GM18909 (cell line): ENCODE measurements around the gene GNAS.
"Not testable (repeated sequence)": the region's sequence is repeated elsewhere in the genome, so short reads cannot be mapped to it uniquely, and the experiment has no call there.

Experiments
- ATAC-seq: cut with Tn5 transposase; IDR thresholded peaks from one replicate; pipeline ENCODE4 v1.9.1; 2021; ENCODE audit warnings: mild to moderate bottlenecking; ENCODE audit not compliant: unreplicated experiment, poor library complexity

The GNAS gene

DNA sequence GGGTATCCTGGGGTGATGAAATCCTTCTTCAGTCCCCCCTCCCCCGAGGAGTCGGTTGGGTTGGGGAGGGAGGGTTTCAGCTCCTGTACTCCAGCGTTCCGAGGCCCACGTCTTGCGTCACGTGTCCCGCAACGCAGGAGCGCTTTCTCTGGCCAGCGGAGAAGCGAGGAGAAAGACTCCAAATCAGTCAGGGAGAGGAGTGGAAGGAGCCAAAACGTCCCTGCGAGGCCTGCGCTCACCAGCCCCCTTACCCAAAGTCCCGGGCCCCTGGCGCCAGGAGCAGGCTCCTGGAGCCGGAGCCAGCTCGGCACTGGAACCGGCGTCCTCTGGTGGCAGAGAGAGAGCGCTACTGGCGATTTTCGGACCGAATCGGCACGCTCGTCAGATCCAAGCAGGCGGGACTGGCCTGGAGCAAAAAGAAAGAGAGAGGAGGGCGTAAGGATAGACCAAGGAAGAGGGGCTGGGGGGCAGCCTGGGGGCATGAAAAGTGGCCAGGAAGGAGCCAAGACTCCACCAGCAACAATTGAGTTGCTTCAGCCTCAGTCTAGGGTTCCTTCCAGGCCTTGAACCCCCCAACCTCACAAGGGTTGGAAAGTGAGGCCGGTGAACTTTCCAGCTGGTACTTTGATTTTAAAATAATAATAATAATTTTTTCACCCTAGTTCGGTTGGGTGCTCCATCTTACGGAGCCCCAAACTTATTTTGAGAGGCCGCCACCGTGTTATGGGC is at the start of gene GNAS:
TSS of gene GNAS (plus strand) at position 174 of the 729 bp plus-strand sequence.
- ATAC-seq = no peak

DNA sequence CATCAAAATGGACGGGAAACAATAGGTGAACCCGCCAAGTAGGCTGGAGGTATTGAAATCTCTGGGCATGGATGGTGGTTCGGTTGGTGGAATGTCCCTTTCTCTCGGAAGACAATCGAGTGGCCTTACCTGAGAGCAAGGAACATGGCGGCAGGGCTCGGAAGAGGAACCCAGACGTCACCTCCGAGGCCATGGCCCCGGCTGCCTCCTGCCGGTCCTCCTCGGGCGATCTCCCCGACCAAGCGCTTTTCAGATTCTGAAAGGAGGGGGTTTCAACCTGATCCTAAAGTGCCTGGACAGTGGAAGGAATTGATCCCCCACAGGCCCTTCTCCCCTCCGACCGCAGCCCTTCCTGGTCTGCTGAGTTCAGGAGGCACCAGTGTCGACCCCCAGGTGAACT is 49.0 kb upstream of the GNAS start:
- ATAC-seq = no peak

DNA sequence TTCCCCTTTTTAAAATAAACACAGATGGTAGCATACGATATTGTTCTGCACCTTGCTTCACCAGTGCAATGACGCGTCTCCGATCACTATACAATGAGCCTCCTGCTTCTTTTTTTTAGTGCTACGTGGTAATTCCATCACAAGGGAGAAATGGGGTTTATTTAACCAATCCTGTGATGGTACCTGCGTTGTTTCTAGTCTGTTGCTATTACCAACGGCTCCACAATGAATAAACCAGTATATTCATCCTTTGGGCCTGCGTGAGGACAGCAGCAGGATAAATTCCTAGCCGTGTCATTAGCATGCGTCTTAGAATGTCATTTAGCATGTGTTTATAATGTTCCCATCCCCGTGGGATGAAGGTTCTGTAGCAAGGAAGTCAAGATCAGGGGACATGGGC is 44.7 kb upstream of the GNAS start:
- ATAC-seq = no peak

DNA sequence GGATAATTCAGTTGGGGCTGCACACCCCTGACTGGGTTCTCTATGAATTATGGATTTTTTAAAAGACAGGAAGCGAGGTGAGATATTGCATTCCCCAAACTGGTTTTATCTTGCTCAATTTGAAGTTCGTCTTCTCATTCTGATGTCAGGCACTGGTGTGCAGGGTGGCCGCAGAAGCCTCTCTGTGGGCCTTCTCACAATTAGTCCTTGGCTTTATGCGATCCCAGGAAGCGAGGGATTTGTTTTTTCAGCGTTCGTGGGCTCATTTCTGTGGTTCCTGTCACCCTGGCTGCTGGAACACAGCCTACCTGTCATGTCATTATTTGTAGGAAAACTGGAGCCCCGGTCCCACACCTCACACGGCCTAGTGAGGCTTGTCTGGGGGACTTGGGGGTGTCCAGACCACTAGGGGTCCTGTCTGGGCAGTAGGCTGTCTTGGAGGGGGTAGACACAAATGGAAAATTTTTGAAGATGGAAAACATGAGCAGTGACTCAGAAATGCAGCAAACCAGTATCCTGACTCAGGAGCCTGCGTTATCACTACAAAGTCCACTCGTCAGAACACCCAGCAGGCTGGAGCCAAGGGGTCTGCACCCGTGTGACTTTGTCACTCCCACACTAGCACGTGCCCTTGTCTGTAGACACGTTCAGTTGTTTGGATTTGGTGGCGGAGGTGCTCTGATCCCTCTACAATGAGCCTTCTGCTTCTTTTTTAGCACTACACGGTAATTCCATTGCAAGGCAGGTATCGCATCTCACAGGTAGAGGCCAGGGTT is 44.1 kb upstream of the GNAS start:
- ATAC-seq = no peak

DNA sequence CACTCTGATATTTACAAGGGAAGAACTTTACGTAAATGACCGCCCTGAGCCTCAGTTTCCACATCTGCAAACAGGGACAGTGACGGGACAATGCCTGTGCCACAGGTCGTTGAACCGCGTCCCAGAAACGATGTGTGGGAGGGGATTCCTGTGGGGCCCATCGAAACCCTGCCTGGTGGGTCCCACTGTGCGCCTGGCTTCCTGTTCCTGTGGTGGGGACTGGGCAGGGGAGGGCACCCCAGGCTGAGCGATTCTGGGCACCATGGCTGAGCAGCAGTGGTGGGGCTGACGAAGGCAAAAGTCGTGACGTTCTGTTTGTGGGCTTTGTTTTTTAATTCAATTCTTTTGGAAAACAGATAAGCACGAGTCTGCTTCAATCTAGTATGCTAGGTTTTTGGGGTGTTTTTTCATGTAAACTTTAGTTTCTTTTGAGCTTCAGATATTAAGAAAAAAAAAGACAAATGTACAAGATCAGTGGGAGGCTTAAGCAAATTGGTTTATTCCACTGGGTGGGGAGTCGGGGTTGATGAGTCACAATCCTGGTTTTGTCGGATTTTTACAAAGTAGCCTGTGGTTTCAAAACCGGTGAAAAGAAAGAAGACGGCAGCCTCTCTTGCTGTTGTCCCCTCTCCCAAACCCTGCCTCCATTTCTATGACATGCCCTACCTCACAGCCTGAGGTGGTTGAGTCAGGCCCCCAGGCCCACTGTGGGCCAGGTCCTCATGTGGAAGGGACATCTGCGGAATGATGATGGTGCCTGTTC is 42.2 kb upstream of the GNAS start:
- ATAC-seq = no peak

DNA sequence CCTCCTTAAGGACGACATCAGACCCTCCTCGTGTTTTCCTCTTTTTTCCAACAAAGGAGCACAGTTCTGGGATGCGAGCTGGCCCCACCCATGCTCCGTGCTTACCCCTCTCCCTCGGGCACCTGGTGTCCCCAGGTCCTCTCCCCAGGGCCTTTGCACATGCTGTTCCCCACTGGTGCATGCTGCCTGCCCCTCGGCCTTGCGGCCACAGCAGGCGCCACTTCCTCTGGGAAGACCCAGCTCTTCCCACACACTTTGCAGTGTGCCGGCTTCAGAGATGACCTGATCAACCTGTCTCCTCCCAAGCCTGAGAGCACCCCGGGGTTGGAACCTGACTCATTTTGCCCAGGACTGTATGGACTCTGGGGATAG is 41.7 kb upstream of the GNAS start:
- no peak for ATAC-seq

DNA sequence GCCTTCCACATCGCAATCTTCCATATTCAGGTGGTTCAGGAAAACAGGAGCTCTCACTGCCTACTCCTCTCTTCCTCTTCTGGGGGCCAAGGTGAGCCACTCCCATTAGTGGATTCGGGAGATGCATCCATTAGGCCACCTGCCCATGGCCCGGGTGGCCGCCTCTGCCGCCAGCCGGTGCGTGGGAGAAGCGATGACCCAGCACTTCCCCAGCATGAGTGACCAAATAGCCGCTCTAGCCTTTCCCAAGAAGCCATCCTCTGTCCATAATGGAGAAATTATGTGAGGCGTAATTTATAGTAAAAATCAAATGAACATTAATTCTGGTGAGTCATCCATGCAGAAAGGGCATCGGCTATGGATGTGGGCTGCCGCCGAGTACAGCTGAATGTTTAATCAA is 41.2 kb upstream of the GNAS start:
- no peak for ATAC-seq

DNA sequence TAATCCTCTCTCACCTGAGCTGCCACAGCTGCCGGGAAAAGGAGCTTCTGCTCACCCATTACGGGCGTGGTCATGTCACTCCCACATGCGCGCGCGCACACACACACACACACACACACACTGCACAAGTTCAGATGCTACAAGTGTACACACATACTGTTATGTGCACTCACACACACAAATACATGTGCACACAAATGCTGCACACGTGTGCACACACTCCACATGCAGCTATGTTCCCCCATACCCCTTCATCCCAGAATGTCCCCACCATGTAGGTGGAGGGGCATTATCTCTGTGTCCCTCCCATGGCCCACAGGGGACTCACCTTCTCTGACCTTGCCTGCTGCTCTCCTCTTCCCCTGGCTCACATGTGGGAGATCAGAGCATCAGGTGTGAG is 39.1 kb upstream of the GNAS start:
- ATAC-seq = no peak

DNA sequence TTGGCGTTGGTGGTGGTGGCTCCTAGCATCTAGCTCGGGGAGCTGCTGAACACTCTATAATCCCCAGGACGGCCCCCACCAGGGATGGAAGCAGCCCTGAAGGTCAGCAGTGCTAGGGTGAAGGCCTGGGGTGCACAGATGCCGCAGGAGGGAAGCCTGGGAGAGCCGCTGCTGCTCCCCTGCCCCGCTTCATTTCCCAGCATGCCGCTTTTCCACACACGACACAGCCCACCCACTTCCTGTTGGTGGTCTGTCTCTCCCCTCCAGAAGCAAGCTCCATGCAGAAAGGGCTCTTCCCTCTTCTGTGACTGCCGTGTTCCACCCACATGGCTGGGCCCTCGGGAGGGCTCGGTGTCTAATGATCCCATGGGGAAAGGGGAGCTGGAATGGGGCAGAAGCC is 37.1 kb upstream of the GNAS start:
- no peak for ATAC-seq

DNA sequence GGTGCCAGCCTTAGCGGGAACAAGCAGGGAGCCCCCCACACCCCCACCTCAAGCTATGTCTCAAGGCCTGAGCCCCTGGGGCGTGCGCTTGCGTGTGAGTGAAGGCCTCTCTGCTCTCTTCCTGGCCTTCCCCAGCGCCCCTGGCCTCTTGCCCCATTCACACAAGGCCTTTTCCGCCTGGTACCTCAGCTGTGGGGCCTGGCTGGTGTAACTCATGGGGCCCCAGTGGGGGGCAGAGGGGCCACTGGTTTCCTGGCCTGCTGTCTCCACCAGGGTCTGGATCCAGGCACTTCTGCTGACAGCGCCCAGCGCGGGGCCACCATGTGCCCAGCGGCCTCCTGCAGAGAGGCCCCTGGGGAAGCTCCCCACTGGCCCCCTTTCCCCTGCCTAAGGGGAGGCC is 36.5 kb upstream of the GNAS start:
- no peak for ATAC-seq

DNA sequence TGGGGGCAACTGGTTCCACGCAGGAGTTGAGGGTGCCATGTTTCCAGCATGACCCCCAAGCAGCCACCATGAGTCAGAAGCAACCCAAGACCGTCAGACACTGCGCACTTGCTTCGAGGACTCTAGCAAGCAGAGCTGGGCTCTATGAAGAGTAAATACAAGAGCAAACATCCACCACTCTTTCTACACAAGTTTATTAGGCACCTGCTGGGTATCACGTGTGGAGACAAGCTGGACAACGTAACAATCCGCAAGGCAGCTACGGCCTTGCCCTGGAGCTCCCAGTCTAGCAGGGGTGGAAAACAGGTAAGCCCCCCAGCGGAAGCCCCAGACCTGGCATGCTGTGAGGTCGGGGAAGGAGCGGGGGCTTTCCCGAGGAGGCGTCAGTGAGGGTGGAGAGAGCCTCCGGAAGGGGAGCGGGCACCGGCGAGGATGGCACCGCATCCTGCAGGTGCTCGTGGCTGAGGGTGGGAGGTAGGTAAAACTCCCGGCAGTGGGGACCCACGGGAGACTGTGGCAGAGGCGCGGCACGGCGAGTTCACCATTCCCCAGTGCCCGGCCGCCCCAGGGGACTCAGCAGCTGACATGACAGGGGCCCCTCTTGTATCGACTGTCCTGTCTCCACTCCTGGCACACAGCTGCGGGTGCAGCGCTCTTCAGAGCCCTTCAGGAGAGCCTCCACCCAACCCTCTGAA is 35.4 kb upstream of the GNAS start:
- ATAC-seq = no peak

DNA sequence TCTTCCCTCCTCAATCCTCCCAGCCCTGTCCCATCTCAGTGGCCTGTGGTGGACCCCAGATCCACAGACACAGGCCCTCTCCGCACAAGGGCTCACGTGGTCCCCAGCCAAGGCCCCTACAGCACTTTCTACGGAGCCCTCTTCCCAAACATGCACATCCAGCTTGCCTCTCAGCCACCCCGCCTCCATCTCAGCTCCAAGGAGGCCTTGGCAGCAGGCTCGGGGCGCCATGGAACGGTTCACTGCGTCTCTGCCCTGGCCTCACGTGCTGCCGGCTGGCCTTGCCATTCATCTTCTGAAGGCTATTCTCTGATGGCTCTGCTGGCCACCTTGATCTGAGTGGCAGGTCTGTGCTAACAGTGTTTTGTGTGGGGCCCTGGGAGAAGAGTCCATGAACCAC is 34.8 kb upstream of the GNAS start:
- no peak for ATAC-seq

DNA sequence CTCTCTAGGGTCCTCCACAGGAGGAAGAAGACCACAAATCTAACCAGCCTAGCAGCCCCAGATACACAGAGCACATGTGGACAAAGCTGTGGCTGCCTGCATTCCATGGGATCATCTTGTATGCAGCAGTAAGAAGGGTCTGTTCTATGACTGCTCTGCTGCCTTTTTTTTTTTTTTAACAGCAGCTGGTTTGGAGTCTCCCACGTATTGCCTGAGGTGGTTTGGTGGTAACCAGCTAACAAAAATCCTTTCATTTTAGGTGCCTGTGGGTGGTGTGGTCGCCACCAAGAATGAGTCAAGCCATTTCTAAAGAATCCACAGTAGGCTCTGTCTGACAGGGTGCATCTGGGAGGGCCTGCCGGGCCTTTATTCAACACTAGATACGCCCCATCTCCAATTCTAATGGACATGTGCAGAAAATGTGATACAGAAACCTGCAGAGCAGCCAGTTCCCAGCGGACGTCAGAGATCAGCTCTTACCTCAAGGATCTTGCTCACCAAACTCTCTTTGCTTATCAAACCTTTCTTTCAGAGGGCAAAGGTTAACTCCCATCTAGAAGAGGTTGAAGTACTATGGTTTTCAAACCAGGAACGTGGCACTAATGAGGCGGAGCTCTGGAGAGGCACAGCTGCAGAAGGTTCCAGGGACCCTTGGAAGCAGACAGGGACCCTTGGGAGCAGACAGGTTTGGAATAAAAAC is 33.8 kb upstream of the GNAS start:
- no peak for ATAC-seq

DNA sequence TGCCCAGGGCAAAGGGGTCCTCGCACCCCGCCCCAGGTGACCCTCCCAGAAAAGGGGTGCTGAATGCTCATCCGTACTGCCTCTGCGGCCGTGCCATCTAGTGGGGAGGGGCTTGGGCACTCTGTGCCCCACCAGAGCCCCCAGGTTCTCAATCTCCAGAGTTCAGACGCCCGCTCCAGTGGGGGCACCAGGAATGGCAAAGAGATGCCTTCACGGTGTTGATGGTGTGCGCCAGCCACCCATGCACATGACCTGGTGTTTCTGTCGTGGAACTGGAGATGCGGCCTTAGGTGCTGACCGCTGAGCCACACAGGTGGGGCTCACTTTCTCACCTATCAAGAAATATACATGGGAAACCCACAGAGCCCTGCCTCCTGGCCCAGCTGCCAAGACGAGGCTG is 32.6 kb upstream of the GNAS start:
- no peak for ATAC-seq

DNA sequence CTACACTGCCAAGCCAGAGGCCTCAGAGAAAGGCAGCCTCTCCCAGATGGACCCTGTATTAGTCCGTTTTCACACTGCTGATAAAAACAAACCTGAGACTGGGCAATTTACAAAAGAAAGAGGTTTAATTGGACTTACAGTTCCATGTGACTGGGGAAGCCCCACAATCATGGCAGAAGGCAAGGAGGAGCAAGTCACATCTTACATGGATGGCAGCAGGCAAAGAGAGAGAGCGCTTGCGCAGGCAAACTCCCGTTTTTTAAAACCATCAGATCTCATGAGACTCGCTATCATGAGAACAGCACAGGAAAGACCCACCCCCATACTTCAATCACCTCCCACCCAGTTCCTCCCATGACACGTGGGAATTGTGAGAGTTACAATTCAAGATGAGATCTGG is 32.0 kb upstream of the GNAS start:
- not testable (repeated sequence) for ATAC-seq

DNA sequence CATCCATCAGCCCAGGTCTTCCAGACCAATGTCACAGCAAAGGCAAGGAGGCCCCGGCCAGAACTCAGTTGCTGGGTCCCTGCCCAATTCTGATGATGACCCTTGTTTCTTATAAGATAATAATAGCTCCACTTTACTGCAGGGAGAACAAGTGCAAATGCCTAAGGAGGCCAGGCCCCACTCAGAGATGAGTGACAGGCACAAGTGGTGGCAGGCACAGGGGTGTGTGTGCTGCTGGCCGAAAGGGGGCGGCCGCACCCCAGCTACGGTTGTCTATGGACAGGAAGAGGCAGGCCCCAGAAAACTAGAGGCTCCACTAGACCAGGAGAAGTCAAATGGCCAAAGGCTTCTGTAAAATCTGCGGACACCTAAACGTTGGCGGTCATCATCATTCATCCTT is 30.4 kb upstream of the GNAS start:
- ATAC-seq = no peak

DNA sequence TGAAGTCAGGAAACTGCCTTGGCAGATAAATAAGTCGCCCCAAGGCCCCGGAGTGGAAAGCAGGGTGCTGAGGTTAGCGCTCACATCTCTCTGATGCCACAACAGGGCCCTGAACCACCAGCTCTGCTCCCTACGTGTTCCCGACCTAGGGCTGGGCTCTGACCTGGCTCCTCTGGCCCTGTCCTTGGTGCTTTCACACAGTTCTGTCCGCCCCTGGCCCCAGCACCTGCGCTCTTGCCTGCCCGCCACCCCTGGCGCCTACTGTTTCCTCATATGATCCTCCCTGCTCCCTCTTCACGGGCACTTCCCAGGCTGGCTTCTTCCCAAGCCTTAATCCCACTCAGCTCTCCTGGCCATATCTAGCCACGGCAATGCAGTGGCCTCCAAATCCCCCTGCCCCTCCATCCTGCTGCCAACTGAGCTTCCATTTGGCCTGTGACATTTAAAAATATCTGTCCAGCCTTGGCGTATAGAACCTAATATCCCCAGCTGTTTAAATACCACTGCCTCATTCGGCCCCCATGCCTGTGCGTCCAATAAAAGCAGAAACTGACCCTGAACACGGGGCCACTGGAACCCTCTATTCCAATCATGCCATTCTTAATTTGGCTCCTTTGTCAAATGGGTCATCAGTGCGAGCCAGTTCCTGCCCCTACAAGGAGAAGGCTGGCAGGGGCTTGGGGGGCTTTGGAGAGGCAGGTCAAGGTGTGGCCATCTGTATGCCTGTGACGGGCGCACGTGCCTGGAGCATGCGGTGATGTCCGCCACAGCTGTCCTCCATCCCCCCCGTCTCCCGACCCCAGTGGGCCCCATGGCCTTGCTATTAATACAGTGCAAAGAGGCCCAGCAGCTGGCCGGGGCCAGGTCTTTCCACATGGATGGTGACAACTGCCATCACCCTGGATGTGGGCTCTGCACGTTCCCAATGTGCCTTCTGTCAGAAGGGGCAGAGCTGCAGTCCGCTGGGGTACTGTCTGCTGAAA is 29.5 kb upstream of the GNAS start:
- ATAC-seq = no peak

DNA sequence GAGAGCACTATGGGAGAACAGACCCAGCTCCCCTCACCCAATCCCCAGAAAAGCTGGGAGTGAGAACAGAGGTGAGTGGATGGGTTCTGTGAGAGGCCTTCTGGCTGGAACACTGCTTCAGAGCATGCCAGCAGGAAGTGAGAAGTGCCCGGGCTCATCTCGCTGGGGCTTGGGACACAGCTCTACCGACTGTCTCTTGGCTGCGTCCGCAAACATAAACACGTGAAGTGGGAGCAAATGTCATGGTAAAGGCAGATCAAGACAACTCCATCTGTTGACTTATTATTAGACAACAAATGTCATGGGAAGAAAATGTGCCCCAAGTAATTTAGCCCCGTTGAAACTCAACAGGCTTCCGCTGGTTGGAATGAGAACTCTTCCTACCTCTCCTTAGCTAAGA is 27.7 kb upstream of the GNAS start:
- ATAC-seq = no peak

DNA sequence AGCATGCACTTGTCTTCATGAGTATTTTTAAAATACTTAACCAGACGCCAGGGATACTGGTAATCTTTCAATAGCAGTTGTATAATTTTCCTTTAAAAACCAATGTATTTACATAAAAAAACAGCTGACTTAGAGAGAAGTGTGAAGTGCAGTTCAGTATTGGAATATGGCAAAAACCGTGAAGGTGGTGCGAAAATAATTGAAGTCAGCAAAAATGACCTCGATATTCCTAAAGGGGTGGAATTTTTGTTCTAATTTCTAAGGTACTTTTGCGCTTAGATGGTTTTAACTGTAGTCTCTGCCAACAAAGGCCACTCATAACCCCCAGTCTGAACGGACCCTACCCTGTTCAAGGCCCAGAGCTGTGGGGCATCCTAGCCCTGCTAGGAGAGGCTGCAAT is 27.1 kb upstream of the GNAS start:
- ATAC-seq = no peak
